Measurements from ENCODE around the gene WAC.

DNA sequence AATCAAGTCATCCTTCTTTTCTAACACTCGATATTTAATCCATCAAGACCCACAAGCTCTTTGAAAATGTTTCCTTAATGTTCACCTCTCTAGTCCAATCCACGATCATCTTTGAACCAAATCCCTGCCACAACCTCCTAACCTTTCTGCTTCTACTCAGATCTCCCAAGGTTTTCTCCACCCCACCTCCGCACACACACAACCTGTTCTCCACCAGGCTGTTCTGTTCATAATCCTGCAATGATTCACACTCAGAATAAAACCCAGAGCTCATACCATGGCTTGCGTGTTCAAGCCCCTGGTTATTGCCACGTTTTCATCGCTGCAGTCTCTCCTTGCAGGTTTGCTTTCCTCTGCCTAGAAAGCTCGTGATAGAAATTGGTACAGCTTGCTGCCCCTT is 90.6 kb downstream of the WAC start:
- no peak for TF ChIP-seq ZNF274 (CRISPR knock-in tag; IDR thresholded peaks at IDR 0.05)
- no peak for TF ChIP-seq ZNF292 (CRISPR knock-in tag; IDR thresholded peaks at IDR 0.05; ENCODE audit: borderline replicate concordance, low read depth)
- TF ChIP-seq, protein P1, sequence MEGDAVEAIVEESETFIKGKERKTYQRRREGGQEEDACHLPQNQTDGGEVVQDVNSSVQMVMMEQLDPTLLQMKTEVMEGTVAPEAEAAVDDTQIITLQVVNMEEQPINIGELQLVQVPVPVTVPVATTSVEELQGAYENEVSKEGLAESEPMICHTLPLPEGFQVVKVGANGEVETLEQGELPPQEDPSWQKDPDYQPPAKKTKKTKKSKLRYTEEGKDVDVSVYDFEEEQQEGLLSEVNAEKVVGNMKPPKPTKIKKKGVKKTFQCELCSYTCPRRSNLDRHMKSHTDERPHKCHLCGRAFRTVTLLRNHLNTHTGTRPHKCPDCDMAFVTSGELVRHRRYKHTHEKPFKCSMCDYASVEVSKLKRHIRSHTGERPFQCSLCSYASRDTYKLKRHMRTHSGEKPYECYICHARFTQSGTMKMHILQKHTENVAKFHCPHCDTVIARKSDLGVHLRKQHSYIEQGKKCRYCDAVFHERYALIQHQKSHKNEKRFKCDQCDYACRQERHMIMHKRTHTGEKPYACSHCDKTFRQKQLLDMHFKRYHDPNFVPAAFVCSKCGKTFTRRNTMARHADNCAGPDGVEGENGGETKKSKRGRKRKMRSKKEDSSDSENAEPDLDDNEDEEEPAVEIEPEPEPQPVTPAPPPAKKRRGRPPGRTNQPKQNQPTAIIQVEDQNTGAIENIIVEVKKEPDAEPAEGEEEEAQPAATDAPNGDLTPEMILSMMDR (CRISPR knock-in tag; IDR thresholded peaks at IDR 0.05) = no peak
- TF ChIP-seq, protein P2, sequence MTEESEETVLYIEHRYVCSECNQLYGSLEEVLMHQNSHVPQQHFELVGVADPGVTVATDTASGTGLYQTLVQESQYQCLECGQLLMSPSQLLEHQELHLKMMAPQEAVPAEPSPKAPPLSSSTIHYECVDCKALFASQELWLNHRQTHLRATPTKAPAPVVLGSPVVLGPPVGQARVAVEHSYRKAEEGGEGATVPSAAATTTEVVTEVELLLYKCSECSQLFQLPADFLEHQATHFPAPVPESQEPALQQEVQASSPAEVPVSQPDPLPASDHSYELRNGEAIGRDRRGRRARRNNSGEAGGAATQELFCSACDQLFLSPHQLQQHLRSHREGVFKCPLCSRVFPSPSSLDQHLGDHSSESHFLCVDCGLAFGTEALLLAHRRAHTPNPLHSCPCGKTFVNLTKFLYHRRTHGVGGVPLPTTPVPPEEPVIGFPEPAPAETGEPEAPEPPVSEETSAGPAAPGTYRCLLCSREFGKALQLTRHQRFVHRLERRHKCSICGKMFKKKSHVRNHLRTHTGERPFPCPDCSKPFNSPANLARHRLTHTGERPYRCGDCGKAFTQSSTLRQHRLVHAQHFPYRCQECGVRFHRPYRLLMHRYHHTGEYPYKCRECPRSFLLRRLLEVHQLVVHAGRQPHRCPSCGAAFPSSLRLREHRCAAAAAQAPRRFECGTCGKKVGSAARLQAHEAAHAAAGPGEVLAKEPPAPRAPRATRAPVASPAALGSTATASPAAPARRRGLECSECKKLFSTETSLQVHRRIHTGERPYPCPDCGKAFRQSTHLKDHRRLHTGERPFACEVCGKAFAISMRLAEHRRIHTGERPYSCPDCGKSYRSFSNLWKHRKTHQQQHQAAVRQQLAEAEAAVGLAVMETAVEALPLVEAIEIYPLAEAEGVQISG (CRISPR knock-in tag; IDR thresholded peaks at IDR 0.05) = no peak
- no peak for TF ChIP-seq MXI1 (IDR thresholded peaks at IDR 0.05; ENCODE audit: borderline replicate concordance, low read depth, low read length)
- TF ChIP-seq ZNF24 (IDR thresholded peaks at IDR 0.05) = no peak
- no peak for TF ChIP-seq ZFP36L2 (CRISPR knock-in tag; IDR thresholded peaks at IDR 0.05)
- TF ChIP-seq FOXA3 (CRISPR knock-in tag; IDR thresholded peaks at IDR 0.05) = no peak
- no peak for TF ChIP-seq EHMT2 (IDR thresholded peaks at IDR 0.05; ENCODE audit: borderline replicate concordance, low read depth, low read length)
- TF ChIP-seq PAF1 (CRISPR knock-in tag; IDR thresholded peaks at IDR 0.05) = no peak
- TF ChIP-seq ZNF782 (CRISPR knock-in tag; IDR thresholded peaks at IDR 0.05; ENCODE audit: borderline replicate concordance) = no peak
